Hepatocyte (in vitro differentiated cells): Measurements from ENCODE around the gene FBXO5. TPM values are rescaled to one million over a fixed set of nuclear protein-coding genes. Genes with fewer than 3 reads are reported as not detected.

ENCODE experiments used
- DNase-seq: peaks from one replicate; pipeline ENCODE4 v3.0.0-alpha.2; 2016; ENCODE audit warnings: low spot score
- H2AFZ ChIP-seq: fragments of 200-600 bp; sonication (generic); 2 replicates; pipeline ENCODE4 v1.6.0; 2016; ENCODE audit warnings: antibody characterized with exemption, mild to moderate bottlenecking
- H3K27ac ChIP-seq: fragments of 200-600 bp; sonication (generic); 2 replicates; pipeline ENCODE4 v1.5.1; 2016; ENCODE audit warnings: mild to moderate bottlenecking
- H3K27me3 ChIP-seq: fragments of 200-600 bp; sonication (generic); 2 replicates; pipeline ENCODE4 v1.6.1; 2016
- H3K36me3 ChIP-seq: fragments of 200-600 bp; sonication (generic); replicated peaks from 2 replicates; pipeline ENCODE4 v1.5.1; 2016; ENCODE audit warnings: low read depth; ENCODE audit not compliant: insufficient read depth
- H3K4me1 ChIP-seq: fragments of 200-600 bp; sonication (generic); 2 replicates; pipeline ENCODE4 v1.5.1; 2016; ENCODE audit warnings: mild to moderate bottlenecking, moderate library complexity; ENCODE audit not compliant: insufficient read depth
- H3K4me2 ChIP-seq: fragments of 200-600 bp; sonication (generic); 2 replicates; pipeline ENCODE4 v1.6.0; 2016
- H3K4me3 ChIP-seq: fragments of 200-600 bp; sonication (generic); 2 replicates; pipeline ENCODE4 v1.5.1; 2016; ENCODE audit warnings: mild to moderate bottlenecking
- H3K79me2 ChIP-seq: fragments of 200-600 bp; sonication (generic); 2 replicates; pipeline ENCODE4 v1.6.0; 2017; ENCODE audit warnings: mild to moderate bottlenecking
- H3K9me2 ChIP-seq: fragments of 200-600 bp; sonication (generic); replicated peaks from 2 replicates; pipeline ENCODE4 v1.6.0; 2017; ENCODE audit warnings: mild to moderate bottlenecking; ENCODE audit not compliant: insufficient read depth
- H3K9me3 ChIP-seq: fragments of 200-600 bp; sonication (generic); 2 replicates; pipeline ENCODE4 v1.5.1; 2016; ENCODE audit warnings: low read depth, mild to moderate bottlenecking
- H4K20me1 ChIP-seq: fragments of 200-600 bp; sonication (generic); 2 replicates; pipeline ENCODE4 v1.6.0; 2016; ENCODE audit warnings: mild to moderate bottlenecking; ENCODE audit not compliant: insufficient read depth, poor library complexity, severe bottlenecking
- CTCF ChIP-seq: fragments of 200-600 bp; sonication (generic); IDR thresholded peaks from 2 replicates; pipeline ENCODE4 v1.5.1; 2016; ENCODE audit warnings: antibody characterized with exemption, mild to moderate bottlenecking; ENCODE audit not compliant: poor library complexity
- EZH2 ChIP-seq: fragments of 200-600 bp; sonication (generic); IDR thresholded peaks from 2 replicates; pipeline ENCODE4 v1.6.1; 2016; ENCODE audit warnings: antibody characterized with exemption, mild to moderate bottlenecking, borderline replicate concordance
- EZH2phosphoT487 ChIP-seq: fragments of 200-600 bp; sonication (generic); IDR thresholded peaks from one replicate; pipeline ENCODE4 v1.6.1; 2018; ENCODE audit warnings: antibody characterized with exemption, mild to moderate bottlenecking, low read depth, moderate library complexity; ENCODE audit not compliant: unreplicated experiment, severe bottlenecking
- WGBS: methylation state at CpG from one replicate; pipeline ENCODE4 v1.1.6; 2016; ENCODE audit warnings: low lambda C conversion rate; ENCODE audit errors: missing lambda C conversion rate; 5-methylcytosine and 5-hydroxymethylcytosine counted together
- polyA plus RNA-seq: library from polyadenylated mRNA; unstranded; fragments of >200 nt; fragmentation: Nextera tagmentation; extraction: Ambion mirVana; gene quantifications from 2 replicates; pipeline ENCODE4 v1.2.1, GENCODE V29; 2016
- total RNA-seq: library from RNA; depleted of rRNA; stranded (reverse); fragments of >200 nt; gene quantifications from 2 replicates; pipeline ENCODE4 v1.2.3, GENCODE V29; 2014

Gene FBXO5
- total and polyA plus RNA-seq, 2 experiments from 2014 or later, result 4.7 to 9.2 TPM

GRCh38 chr6:152984513-152984872 lies 1.7 kb upstream of the FBXO5 start:
- Histone ChIP-seq H3K27ac (peak overlapping the region; percentile 84), H3K4me3 (peak overlapping the region; percentile 63), H3K9me2 (no peaks in the 10 kb centered on the region), H4K20me1 (peaks cover 33% of the 10 kb centered on the region), H3K79me2 (peaks cover 64% of the 10 kb centered on the region), H3K4me2 (peak overlapping the region; percentile 87), H3K9me3 (no peaks in the 10 kb centered on the region), H3K36me3 (no peaks in the 10 kb centered on the region), H3K27me3 (no peaks in the 10 kb centered on the region), H3K4me1 (peaks cover 28% of the 10 kb centered on the region), H2AFZ (peak overlapping the region; percentile 89)
- DNase-seq, result no peak
- TF ChIP-seq EZH2phosphoT487, result no peak
- no peak for TF ChIP-seq CTCF
- no peak for TF ChIP-seq EZH2
- WGBS, result 10% methylated on average over 7 of the region's 7 CpGs

GRCh38 chr6:152983637-152984512 lies 1.0 kb upstream of the FBXO5 start:
- Histone ChIP-seq H4K20me1 (peaks cover 36% of the 10 kb centered on the region), H3K9me2 (no peaks in the 10 kb centered on the region), H3K4me2 (peak overlapping the region; percentile 87), H3K79me2 (peaks cover 70% of the 10 kb centered on the region), H3K27me3 (no peaks in the 10 kb centered on the region), H2AFZ (peak overlapping the region; percentile 89), H3K9me3 (no peaks in the 10 kb centered on the region), H3K27ac (peak overlapping the region; percentile 84), H3K36me3 (no peaks in the 10 kb centered on the region), H3K4me1 (peaks cover 28% of the 10 kb centered on the region), H3K4me3 (peak overlapping the region; percentile 63)
- WGBS, result under 1% methylated on average over 38 of the region's 38 CpGs
- peak; percentile 98 for DNase-seq
- TF ChIP-seq EZH2phosphoT487, result no peak
- TF ChIP-seq CTCF, result no peak
- TF ChIP-seq EZH2, result no peak

GRCh38 chr6:152981989-152982903 lies 595 bp downstream of the FBXO5 start:
- Histone ChIP-seq H3K9me3 (no peaks in the 10 kb centered on the region), H3K27ac (no peak overlapping the region), H2AFZ (no peak overlapping the region), H3K9me2 (no peaks in the 10 kb centered on the region), H3K4me1 (peaks cover 28% of the 10 kb centered on the region), H4K20me1 (peaks cover 39% of the 10 kb centered on the region), H3K36me3 (no peaks in the 10 kb centered on the region), H3K79me2 (peaks cover 86% of the 10 kb centered on the region), H3K27me3 (no peaks in the 10 kb centered on the region), H3K4me2 (peak overlapping the region; percentile 84), H3K4me3 (peak overlapping the region; percentile 46)
- DNase-seq, result peak; percentile 12
- no peak for TF ChIP-seq EZH2
- TF ChIP-seq CTCF, result no peak
- no peak for TF ChIP-seq EZH2phosphoT487
- WGBS, result under 1% methylated on average over 35 of the region's 71 CpGs
